Stimulated activated naive CD8-positive, alpha-beta T cell treated with anti-CD3 and anti-CD28 coated beads, Interleukin-15, Interleukin-2, amounts not matched to agents 100 ng/mL and 50 ng/mL, for 24 hours (primary cell): ENCODE measurements around the gene NRDC.
A peak's percentile ranks its signal among the peaks of the same experiment; 100 is the strongest.
"Not testable (repeated sequence)": the region's sequence is repeated elsewhere in the genome, so short reads cannot be mapped to it uniquely, and the experiment has no call there.

Source experiments
- H3K27ac Mint-ChIP-seq: one replicate; pipeline ENCODE4 v1.8.0; 2021; ENCODE audit warnings: mild to moderate bottlenecking, mixed read lengths
- H3K27me3 Mint-ChIP-seq: one replicate; pipeline ENCODE4 v1.8.0; 2021; ENCODE audit warnings: mixed read lengths
- H3K36me3 Mint-ChIP-seq: one replicate; pipeline ENCODE4 v1.8.0; 2021; ENCODE audit warnings: low read depth, mixed read lengths
- H3K4me1 Mint-ChIP-seq: one replicate; pipeline ENCODE4 v1.8.0; 2021; ENCODE audit warnings: low read depth, mixed read lengths
- H3K4me3 Mint-ChIP-seq: one replicate; pipeline ENCODE4 v1.8.0; 2021; ENCODE audit warnings: mild to moderate bottlenecking, mixed read lengths
- H3K9me3 Mint-ChIP-seq: one replicate; pipeline ENCODE4 v1.8.0; 2021; ENCODE audit warnings: mixed read lengths

NRDC gene

GRCh38 chr1:51906306-51907078 is 28.0 kb upstream of the NRDC start:
- no peak overlapping the region for H3K4me3 Mint-ChIP-seq
- H3K36me3 Mint-ChIP-seq: no peaks in the 10 kb centered on the region
- no peaks in the 10 kb centered on the region for H3K27me3 Mint-ChIP-seq
- no peaks in the 10 kb centered on the region for H3K4me1 Mint-ChIP-seq
- H3K27ac Mint-ChIP-seq: no peak overlapping the region
- no peaks in the 10 kb centered on the region for H3K9me3 Mint-ChIP-seq

DNA sequence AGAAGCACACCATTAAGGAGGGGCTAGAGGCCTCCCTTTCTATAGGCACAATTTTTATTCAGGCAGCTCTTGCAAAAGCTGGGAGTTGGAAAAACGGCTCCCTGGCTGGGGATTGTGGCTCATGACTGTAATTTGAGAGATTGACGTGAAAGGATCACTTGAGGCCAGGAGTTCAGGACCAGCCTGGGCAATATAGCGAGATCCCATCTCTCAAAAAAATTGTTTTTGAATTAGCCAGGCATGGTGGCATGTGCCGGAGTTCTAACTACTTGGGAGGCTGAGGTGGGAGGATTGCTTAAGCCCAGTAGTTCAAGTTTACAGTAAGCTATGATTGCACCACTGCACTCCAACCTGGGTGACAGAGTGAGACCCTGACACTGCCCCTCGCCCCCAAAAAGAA is 23.9 kb upstream of the NRDC start:
- no peaks in the 10 kb centered on the region for H3K36me3 Mint-ChIP-seq
- H3K4me1 Mint-ChIP-seq: no peaks in the 10 kb centered on the region
- H3K9me3 Mint-ChIP-seq: no peaks in the 10 kb centered on the region
- H3K4me3 Mint-ChIP-seq: no peak overlapping the region
- H3K27ac Mint-ChIP-seq: no peak overlapping the region
- H3K27me3 Mint-ChIP-seq: peaks cover 11% of the 10 kb centered on the region

GRCh38 chr1:51901151-51901550 is 22.6 kb upstream of the NRDC start:
- Mint-ChIP-seq H3K4me3 (no peak overlapping the region), H3K9me3 (no peaks in the 10 kb centered on the region), H3K36me3 (no peaks in the 10 kb centered on the region), H3K4me1 (no peaks in the 10 kb centered on the region), H3K27ac (no peak overlapping the region), H3K27me3 (peaks cover 19% of the 10 kb centered on the region)

- Mint-ChIP-seq H3K36me3 (no peaks in the 10 kb centered on the region), H3K4me3 (no peak overlapping the region), H3K9me3 (no peaks in the 10 kb centered on the region), H3K4me1 (no peaks in the 10 kb centered on the region), H3K27me3 (peaks cover 31% of the 10 kb centered on the region), H3K27ac (no peak overlapping the region)
Observed at GRCh38 chr1:51899022-51899421, 20.5 kb upstream of the NRDC start.

- Mint-ChIP-seq H3K36me3 (no peaks in the 10 kb centered on the region), H3K4me3 (no peak overlapping the region), H3K27me3 (peaks cover 39% of the 10 kb centered on the region), H3K4me1 (no peaks in the 10 kb centered on the region), H3K9me3 (no peaks in the 10 kb centered on the region), H3K27ac (no peak overlapping the region)
Observed at GRCh38 chr1:51898090-51898734, 19.7 kb upstream of the NRDC start.

GRCh38 chr1:51897699-51898031 is 19.1 kb upstream of the NRDC start:
- peaks cover 43% of the 10 kb centered on the region for H3K27me3 Mint-ChIP-seq
- no peaks in the 10 kb centered on the region for H3K4me1 Mint-ChIP-seq
- H3K27ac Mint-ChIP-seq: no peak overlapping the region
- H3K9me3 Mint-ChIP-seq: no peaks in the 10 kb centered on the region
- H3K4me3 Mint-ChIP-seq: no peak overlapping the region
- H3K36me3 Mint-ChIP-seq: no peaks in the 10 kb centered on the region

GRCh38 chr1:51894748-51895147 is 16.2 kb upstream of the NRDC start:
- H3K27ac Mint-ChIP-seq, H3K4me1 Mint-ChIP-seq, H3K36me3 Mint-ChIP-seq, H3K9me3 Mint-ChIP-seq, H3K4me3 Mint-ChIP-seq: not testable (repeated sequence)
- H3K27me3 Mint-ChIP-seq: peaks cover 56% of the 10 kb centered on the region

GRCh38 chr1:51878308-51878615 is 265 bp downstream of the NRDC start:
- no peak overlapping the region for H3K27ac Mint-ChIP-seq
- peaks cover 23% of the 10 kb centered on the region for H3K36me3 Mint-ChIP-seq
- H3K4me1 Mint-ChIP-seq: peaks cover 6% of the 10 kb centered on the region
- H3K27me3 Mint-ChIP-seq: peaks cover 11% of the 10 kb centered on the region
- H3K9me3 Mint-ChIP-seq: no peaks in the 10 kb centered on the region
- no peak overlapping the region for H3K4me3 Mint-ChIP-seq

DNA sequence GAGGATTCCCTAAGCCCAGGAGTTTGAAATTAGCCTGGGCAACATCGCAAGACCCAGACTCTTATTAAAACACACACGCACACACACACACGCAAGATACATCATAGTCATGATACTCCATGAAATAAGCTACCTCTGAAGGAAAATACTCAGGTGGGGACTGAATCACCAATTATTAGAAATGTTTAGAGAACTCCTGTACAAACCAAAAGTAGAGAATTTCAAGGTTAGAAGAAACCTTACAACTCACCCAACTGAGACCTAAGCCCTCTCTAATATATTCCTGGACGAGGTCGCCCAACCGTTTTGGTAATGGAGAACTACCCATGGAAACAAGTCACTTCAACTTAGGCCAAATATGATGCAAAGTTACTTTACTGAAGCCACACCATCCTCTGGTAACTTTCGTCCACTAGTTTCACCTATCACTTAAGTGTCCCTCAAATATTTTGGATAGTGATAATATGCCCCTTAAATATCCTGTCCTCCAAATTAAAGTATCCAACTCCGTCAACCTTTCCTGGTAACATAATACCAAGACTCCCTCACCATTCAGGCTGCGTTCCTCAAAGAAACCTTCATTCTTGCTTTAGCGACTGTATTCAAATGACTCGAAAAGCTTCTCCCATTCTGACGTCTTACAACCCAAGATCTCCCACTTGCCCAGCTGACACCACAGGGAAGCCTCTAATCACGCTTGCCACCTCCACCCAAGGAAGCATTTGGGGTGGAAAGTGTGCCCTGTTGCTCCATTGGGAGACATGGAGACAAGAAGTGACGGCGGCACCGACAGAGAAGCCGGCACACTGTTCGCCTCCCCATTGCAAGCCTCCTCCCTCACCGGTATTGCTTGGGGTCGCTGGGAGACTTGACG is 856 bp downstream of the NRDC start:
- Mint-ChIP-seq H3K4me3 (no peak overlapping the region), H3K9me3 (no peaks in the 10 kb centered on the region), H3K27me3 (peaks cover 5% of the 10 kb centered on the region), H3K36me3 (peaks cover 29% of the 10 kb centered on the region), H3K27ac (no peak overlapping the region), H3K4me1 (peaks cover 11% of the 10 kb centered on the region)

- Mint-ChIP-seq H3K36me3 (peaks cover 41% of the 10 kb centered on the region), H3K4me1 (peaks cover 28% of the 10 kb centered on the region), H3K9me3 (no peaks in the 10 kb centered on the region), H3K4me3 (peak overlapping the region; percentile 72), H3K27me3 (no peaks in the 10 kb centered on the region), H3K27ac (no peak overlapping the region)
Observed at GRCh38 chr1:51875836-51876235, 2.7 kb downstream of the NRDC start.

GRCh38 chr1:51875291-51875772 is 3.2 kb downstream of the NRDC start:
- H3K27me3 Mint-ChIP-seq: no peaks in the 10 kb centered on the region
- H3K9me3 Mint-ChIP-seq: no peaks in the 10 kb centered on the region
- H3K4me3 Mint-ChIP-seq: peak overlapping the region; percentile 72
- H3K27ac Mint-ChIP-seq: peak overlapping the region; percentile 12
- peaks cover 32% of the 10 kb centered on the region for H3K4me1 Mint-ChIP-seq
- H3K36me3 Mint-ChIP-seq: peaks cover 43% of the 10 kb centered on the region

- H3K27me3 Mint-ChIP-seq, H3K27ac Mint-ChIP-seq, H3K4me3 Mint-ChIP-seq, H3K9me3 Mint-ChIP-seq: not testable (repeated sequence)
- H3K4me1 Mint-ChIP-seq: peaks cover 38% of the 10 kb centered on the region
- peaks cover 43% of the 10 kb centered on the region for H3K36me3 Mint-ChIP-seq
Observed at GRCh38 chr1:51873270-51873669, 5.3 kb downstream of the NRDC start.

GRCh38 chr1:51871351-51871975 is 7.1 kb downstream of the NRDC start:
- Mint-ChIP-seq H3K36me3 (peaks cover 46% of the 10 kb centered on the region), H3K27me3 (no peaks in the 10 kb centered on the region), H3K4me1 (peaks cover 53% of the 10 kb centered on the region), H3K4me3 (no peak overlapping the region), H3K9me3 (no peaks in the 10 kb centered on the region), H3K27ac (no peak overlapping the region)

DNA sequence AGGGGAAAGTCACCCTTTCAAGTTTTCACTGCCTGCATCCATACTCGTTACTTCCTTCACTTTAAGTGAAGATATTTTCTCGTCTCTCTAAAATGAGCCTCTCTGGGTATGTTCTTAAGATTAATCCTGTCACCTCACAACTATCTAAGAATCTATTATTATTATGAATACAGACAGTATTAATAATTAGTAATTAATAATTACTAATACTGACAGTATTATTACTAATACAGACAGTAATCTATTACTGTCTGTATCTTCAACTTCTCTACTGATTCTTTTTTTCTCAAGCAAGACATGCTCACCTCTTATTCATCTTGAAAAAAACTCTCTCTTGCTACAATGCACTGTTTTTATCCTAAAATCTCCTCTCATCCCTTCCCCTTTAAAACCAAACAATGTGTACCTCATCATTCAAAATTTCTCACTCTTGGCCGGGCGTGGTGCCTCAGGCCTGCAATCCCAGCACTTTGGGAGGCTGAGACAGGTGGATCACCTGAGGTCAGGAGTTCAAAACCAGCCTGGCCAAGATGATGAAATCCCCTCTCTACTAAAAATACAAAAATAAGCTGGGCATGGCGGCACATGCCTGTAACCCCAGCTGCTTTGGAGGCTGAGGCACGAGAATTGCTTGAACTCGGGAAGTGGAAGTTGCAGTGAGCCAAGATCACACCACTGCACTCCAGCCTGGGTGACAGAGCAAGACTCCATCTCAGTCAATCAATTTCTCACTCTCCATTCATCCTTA is 7.8 kb downstream of the NRDC start:
- H3K4me1 Mint-ChIP-seq: peaks cover 53% of the 10 kb centered on the region
- no peak overlapping the region for H3K4me3 Mint-ChIP-seq
- no peaks in the 10 kb centered on the region for H3K9me3 Mint-ChIP-seq
- no peaks in the 10 kb centered on the region for H3K27me3 Mint-ChIP-seq
- no peak overlapping the region for H3K27ac Mint-ChIP-seq
- H3K36me3 Mint-ChIP-seq: peaks cover 48% of the 10 kb centered on the region
